Erythroblast (primary cell): ENCODE results near the gene ADNP.

Experiments
- GATA1 ChIP-seq: IDR thresholded peaks from 2 replicates; pipeline ENCODE4 v1.6.1; 2011; ENCODE audit warnings: low read depth, mild to moderate bottlenecking, control low read depth, low read length, moderate library complexity
- POLR2A ChIP-seq: IDR thresholded peaks from 2 replicates; pipeline ENCODE4 v1.6.1; 2011; ENCODE audit warnings: mild to moderate bottlenecking, low read length

GRCh38 chr20:50915424-50915823, 15.8 kb downstream of the ADNP start:
- TF ChIP-seq POLR2A (no peak), GATA1 (no peak)
